Prostate gland (tissue), 2 donors: ENCODE measurements around the gene ZC3H15.

ENCODE experiments used
- CTCF ChIP-seq, 4 experiments: fragments of 200-600 bp in 2 of 4; fragments of 450-650 bp in 2 of 4; sonication (generic) in 2 of 4; IDR thresholded peaks; 1 replicate in 3 of 4; 2 replicates in 1 of 4; pipeline ENCODE4 v1.5.1; 2016 to 2019; ENCODE audit warnings: antibody characterized with exemption in 4 of 4, mild to moderate bottlenecking in 2 of 4, moderate library complexity in 2 of 4
- POLR2A ChIP-seq: fragments of 450-650 bp; IDR thresholded peaks from one replicate; pipeline ENCODE4 v1.6.1; 2016; ENCODE audit warnings: antibody characterized with exemption, mild to moderate bottlenecking
- POLR2AphosphoS5 ChIP-seq: sonication (generic); formaldehyde crosslinking; IDR thresholded peaks from one replicate; pipeline ENCODE4 v1.6.1; 2017; ENCODE audit warnings: antibody characterized with exemption

GRCh38 chr2:186442885-186443284 is 43.2 kb upstream of the ZC3H15 start:
- TF ChIP-seq CTCF (IDR thresholded peaks at IDR 0.05) (no peak), POLR2A (no peak), POLR2AphosphoS5 (no peak)
